HEK293 (cell line): Measurements from ENCODE around the gene MBD6.
A peak's percentile ranks its signal among the peaks of the same experiment; 100 is the strongest.

ENCODE experiments used
- CTCF ChIA-PET: fragments of 350-600 bp; formaldehyde crosslinking; extraction: SDS; loops from one replicate; lab custom pipeline; 2021; ENCODE audit warnings: antibody characterized with exemption; lab: Yijun Ruan, JAX
- POLR2A ChIA-PET: fragments of 300-600 bp; formaldehyde crosslinking; extraction: SDS; loops from one replicate; lab custom pipeline; 2020; ENCODE audit warnings: antibody characterized with exemption, inconsistent platforms; lab: Yijun Ruan, JAX
- H3K27ac ChIP-seq: fragments of 200-500 bp; sonication (Bioruptor generic); 2 replicates; pipeline ENCODE4 v1.5.1; 2014; ENCODE audit warnings: low read depth, low read length, control low read depth, inconsistent platforms; ENCODE audit errors: extremely low read depth
- H3K36me3 ChIP-seq, 2 experiments: fragments of 200-500 bp in 1 of 2; sonication (Bioruptor generic) in 1 of 2; 1 replicate in 1 of 2; 2 replicates in 1 of 2; pipeline ENCODE4 v1.5.1; 2014 to 2017; ENCODE audit warnings: inconsistent platforms in 2 of 2, low read length in 2 of 2; ENCODE audit not compliant: control insufficient read depth in 2 of 2, insufficient read depth in 1 of 2
- H3K4me1 ChIP-seq: fragments of 200-500 bp; sonication (Bioruptor generic); 2 replicates; pipeline ENCODE4 v1.5.1; 2014; ENCODE audit warnings: mild to moderate bottlenecking, low read length, inconsistent platforms; ENCODE audit not compliant: control insufficient read depth, insufficient read depth
- H3K4me3 ChIP-seq: 2 replicates; pipeline ENCODE4 v1.5.1; 2011; ENCODE audit warnings: low read depth, mild to moderate bottlenecking, control low read depth, low read length, moderate library complexity
- H3K9me3 ChIP-seq: fragments of 200-500 bp; sonication (Bioruptor generic); 2 replicates; pipeline ENCODE4 v1.5.1; 2014; ENCODE audit warnings: low read depth, low read length, inconsistent platforms; ENCODE audit not compliant: control insufficient read depth, insufficient read depth
- EGR2 ChIP-seq: fragments of 450-650 bp; formaldehyde crosslinking; IDR thresholded peaks from 2 replicates; pipeline ENCODE4 v1.5.1; 2016; ENCODE audit warnings: low read depth, missing biosample characterization, missing genetic modification characterization
- GLIS1 ChIP-seq: fragments of 450-650 bp; formaldehyde crosslinking; IDR thresholded peaks from 2 replicates; pipeline ENCODE4 v1.5.1; 2016; ENCODE audit warnings: missing biosample characterization, missing genetic modification characterization
- MEIS1 ChIP-seq: sonication (generic); formaldehyde crosslinking; IDR thresholded peaks from 2 replicates; pipeline ENCODE4 v1.8.1; 2022; ENCODE audit warnings: missing genetic modification reagents, mild to moderate bottlenecking, borderline replicate concordance
- REST ChIP-seq: fragments of 450-650 bp; formaldehyde crosslinking; IDR thresholded peaks from 2 replicates; pipeline ENCODE4 v1.5.1; 2016; ENCODE audit warnings: missing biosample characterization, missing genetic modification characterization
- SCRT2 ChIP-seq: fragments of 450-650 bp; formaldehyde crosslinking; IDR thresholded peaks from 2 replicates; pipeline ENCODE4 v1.5.1; 2016; ENCODE audit warnings: missing biosample characterization, missing genetic modification characterization
- SETDB1 ChIP-seq: IDR thresholded peaks from one replicate; pipeline ENCODE4 v1.6.1; 2017; ENCODE audit warnings: mild to moderate bottlenecking, low read length, moderate library complexity, mixed read lengths; ENCODE audit not compliant: insufficient read length
- SP7 ChIP-seq: fragments of 450-650 bp; formaldehyde crosslinking; IDR thresholded peaks from 2 replicates; pipeline ENCODE4 v1.5.1; 2016; ENCODE audit warnings: missing biosample characterization, missing genetic modification characterization
- ZBTB44 ChIP-seq: fragments of 450-650 bp; IDR thresholded peaks from 2 replicates; pipeline ENCODE4 v1.5.1; 2018; ENCODE audit warnings: missing biosample characterization, mild to moderate bottlenecking, missing genetic modification characterization
- ZFHX2 ChIP-seq: fragments of 450-650 bp; formaldehyde crosslinking; conservative IDR thresholded peaks from 2 replicates; pipeline ENCODE4 v1.5.1; 2016; ENCODE audit warnings: missing biosample characterization, missing genetic modification characterization
- ZNF202 ChIP-seq: fragments of 450-650 bp; formaldehyde crosslinking; IDR thresholded peaks from 2 replicates; pipeline ENCODE4 v1.5.1; 2016; ENCODE audit warnings: missing biosample characterization, missing genetic modification characterization, borderline replicate concordance
- ZNF404 ChIP-seq: fragments of 450-650 bp; formaldehyde crosslinking; IDR thresholded peaks from 2 replicates; pipeline ENCODE4 v1.5.1; 2017; ENCODE audit warnings: missing biosample characterization, missing genetic modification characterization
- ZNF48 ChIP-seq: fragments of 450-650 bp; formaldehyde crosslinking; IDR thresholded peaks from 2 replicates; pipeline ENCODE4 v1.5.1; 2016; ENCODE audit warnings: missing biosample characterization, missing genetic modification characterization
- ZNF510 ChIP-seq: fragments of 450-650 bp; formaldehyde crosslinking; IDR thresholded peaks from 2 replicates; pipeline ENCODE4 v1.5.1; 2018; ENCODE audit warnings: mild to moderate bottlenecking, missing genetic modification characterization, missing biosample characterization; ENCODE audit not compliant: insufficient replicate concordance
- ZNF514 ChIP-seq: fragments of 450-650 bp; formaldehyde crosslinking; IDR thresholded peaks from 2 replicates; pipeline ENCODE4 v1.5.1; 2016; ENCODE audit warnings: missing biosample characterization, missing genetic modification characterization
- ZNF645 ChIP-seq: fragments of 450-650 bp; formaldehyde crosslinking; IDR thresholded peaks from 2 replicates; pipeline ENCODE4; 2016; ENCODE audit warnings: missing biosample characterization, missing genetic modification characterization
- ZNF660 ChIP-seq: fragments of 450-650 bp; IDR thresholded peaks from 2 replicates; pipeline ENCODE4 v1.5.1; 2018; ENCODE audit warnings: missing biosample characterization, mild to moderate bottlenecking, missing genetic modification characterization
- ZNF664 ChIP-seq: fragments of 450-650 bp; formaldehyde crosslinking; IDR thresholded peaks from 2 replicates; pipeline ENCODE4 v1.5.1; 2016; ENCODE audit warnings: missing biosample characterization, missing genetic modification characterization
- ZNF792 ChIP-seq: fragments of 450-650 bp; formaldehyde crosslinking; IDR thresholded peaks from 2 replicates; pipeline ENCODE4 v1.5.1; 2016; ENCODE audit warnings: missing biosample characterization, missing genetic modification characterization
- ZSCAN23 ChIP-seq: fragments of 450-650 bp; formaldehyde crosslinking; IDR thresholded peaks from 2 replicates; pipeline ENCODE4 v1.5.1; 2016; ENCODE audit warnings: missing biosample characterization, missing genetic modification characterization
- ZXDB ChIP-seq: fragments of 450-650 bp; formaldehyde crosslinking; IDR thresholded peaks from 2 replicates; pipeline ENCODE4 v1.5.1; 2016; ENCODE audit warnings: missing biosample characterization, missing genetic modification characterization

The MBD6 gene

GRCh38 chr12:57511161-57511560 is 11.5 kb upstream of the MBD6 start:
- ChIA-PET POLR2A (interaction anchor here (0.7 to 1.9 kb wide), 3 partner anchors 9 to 110 kb away, joined by 3 to 8 read pairs (median 3); partner anchors contain the start of gene DDIT3), CTCF (no interaction called here)
- Histone ChIP-seq H3K4me3 (no peak overlapping the region), H3K4me1 (no peaks in the 10 kb centered on the region), H3K27ac (no peak overlapping the region), H3K9me3 (no peaks in the 10 kb centered on the region), H3K36me3 (peaks cover 58 to 75% of the 10 kb centered on the region in 2 experiments)
- no peak for TF ChIP-seq ZNF664 (tag by site-specific recombination)
- TF ChIP-seq ZXDB = no peak
- TF ChIP-seq SETDB1 = no peak
- TF ChIP-seq ZNF510 (tag by site-specific recombination) = no peak
- no peak for TF ChIP-seq ZNF202 (tag by site-specific recombination)
- TF ChIP-seq SP7 = no peak
- TF ChIP-seq ZNF48 (tag by site-specific recombination) = no peak
- no peak for TF ChIP-seq ZNF514 (tag by site-specific recombination)
- no peak for TF ChIP-seq MEIS1
- no peak for TF ChIP-seq ZBTB44 (tag by site-specific recombination)
- no peak for TF ChIP-seq ZNF660 (tag by site-specific recombination)
- no peak for TF ChIP-seq ZNF645 (tag by site-specific recombination)

GRCh38 chr12:57511588-57512325 is 10.9 kb upstream of the MBD6 start:
- POLR2A ChIA-PET = interaction anchor here (0.7 to 1.9 kb wide), 3 partner anchors 8 to 109 kb away, joined by 3 to 8 read pairs (median 3); partner anchors contain the start of gene DDIT3
- H3K9me3 ChIP-seq = no peaks in the 10 kb centered on the region
- H3K4me1 ChIP-seq = no peaks in the 10 kb centered on the region
- no peak for TF ChIP-seq ZSCAN23 (tag by site-specific recombination)
- no peak for TF ChIP-seq ZNF792 (tag by site-specific recombination)
- TF ChIP-seq EGR2 (tag by site-specific recombination) = peak; percentile 59
- TF ChIP-seq ZFHX2 (tag by site-specific recombination) = peak; percentile 72
- CTCF ChIA-PET = no interaction called here
- H3K4me3 ChIP-seq = no peak overlapping the region
- H3K27ac ChIP-seq = no peak overlapping the region
- peaks cover 55 to 76% of the 10 kb centered on the region in 2 experiments for H3K36me3 ChIP-seq

- H3K36me3 ChIP-seq = peaks cover 55 to 85% of the 10 kb centered on the region in 2 experiments
- TF ChIP-seq GLIS1 (tag by site-specific recombination) = no peak
- peak; percentile 69 for TF ChIP-seq REST
- no peak for TF ChIP-seq ZNF404 (tag by site-specific recombination)
- TF ChIP-seq SCRT2 (tag by site-specific recombination) = peak; percentile 87
- TF ChIP-seq, all 188 proteins: peak for 2
- H3K27ac ChIP-seq = no peak overlapping the region
- ChIA-PET POLR2A (interaction anchor here (1.9 kb wide), 1 partner anchor 7 kb away, joined by 8 read pairs; the partner anchor contains the start of gene DDIT3), CTCF (no interaction called here)
- H3K9me3 ChIP-seq = no peaks in the 10 kb centered on the region
- H3K4me1 ChIP-seq = no peaks in the 10 kb centered on the region
- H3K4me3 ChIP-seq = no peak overlapping the region
Measured at GRCh38 chr12:57512665-57513064, 10.0 kb upstream of the MBD6 start.
